ENCODE data around the gene GNL3L. TPM values are rescaled to one million over a fixed set of nuclear protein-coding genes. Genes with fewer than 3 reads are reported as not detected.
"Not testable (repeated sequence)": the region's sequence is repeated elsewhere in the genome, so short reads cannot be mapped to it uniquely, and the experiment has no call there.

Gene GNL3L
- total RNA-seq, 2 donors from 2014 or later: 14.2 to 17.6 TPM

DNA sequence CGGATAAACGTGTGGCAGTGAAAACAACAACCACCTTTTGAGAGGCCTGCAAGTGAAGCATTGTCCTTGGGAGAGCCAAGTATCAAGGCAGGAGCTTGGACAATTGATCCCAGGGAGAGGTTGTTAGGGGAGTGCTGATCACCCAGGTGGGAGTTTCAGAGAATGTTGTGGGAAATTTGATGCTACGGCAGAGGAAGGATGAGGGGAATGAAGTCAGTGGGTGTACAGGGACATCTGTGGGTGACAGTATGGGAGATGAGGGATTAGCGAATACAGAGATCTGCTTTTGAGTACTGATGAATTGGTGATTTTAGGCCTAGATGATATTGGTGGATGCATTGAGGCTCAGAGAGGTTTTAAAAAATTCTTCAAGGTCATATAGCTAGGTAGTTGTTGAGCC is 4.3 kb downstream of the GNL3L start:
- intact Hi-C loops (cut with DNase I): no loop called here
- 82 to 83% methylated on average over 4 of the region's 4 CpGs for WGBS, 2 donors
- H3K27ac ChIP-seq: no peak overlapping the region

DNA sequence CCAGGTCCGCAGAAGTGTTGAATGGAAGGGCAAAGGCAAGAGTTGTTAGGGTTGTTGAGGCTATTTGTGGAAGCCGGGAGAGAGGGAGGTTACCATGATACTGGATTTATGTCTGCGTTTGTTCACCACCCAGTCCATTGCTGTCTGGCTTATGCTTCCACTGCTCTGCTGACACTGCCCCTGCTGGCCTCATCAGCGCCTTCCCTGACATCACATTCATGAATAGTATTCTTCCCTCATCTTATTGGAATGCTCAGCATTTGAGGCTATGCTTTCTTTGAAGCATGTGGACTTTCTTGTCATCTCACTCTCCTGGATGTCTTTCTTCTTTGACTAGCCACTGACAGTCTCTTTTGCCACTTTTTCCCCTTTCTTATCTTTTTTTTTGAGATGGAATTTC is 10.3 kb downstream of the GNL3L start:
- Histone ChIP-seq H3K4me3 (no peak overlapping the region), H3K27ac (no peak overlapping the region), H3K9me3 (no peaks in the 10 kb centered on the region), H3K36me3 (replicated peaks in 1 of 2; ENCODE audit: insufficient read depth in 1 of 2, low read depth in 2 of 2) (peaks cover 0 to 7% of the 10 kb centered on the region in 2 donors), H3K27me3 (no peaks in the 10 kb centered on the region), H3K4me1 (no peaks in the 10 kb centered on the region)
- intact Hi-C loops (cut with DNase I): no loop called here
- TF ChIP-seq, protein P1, sequence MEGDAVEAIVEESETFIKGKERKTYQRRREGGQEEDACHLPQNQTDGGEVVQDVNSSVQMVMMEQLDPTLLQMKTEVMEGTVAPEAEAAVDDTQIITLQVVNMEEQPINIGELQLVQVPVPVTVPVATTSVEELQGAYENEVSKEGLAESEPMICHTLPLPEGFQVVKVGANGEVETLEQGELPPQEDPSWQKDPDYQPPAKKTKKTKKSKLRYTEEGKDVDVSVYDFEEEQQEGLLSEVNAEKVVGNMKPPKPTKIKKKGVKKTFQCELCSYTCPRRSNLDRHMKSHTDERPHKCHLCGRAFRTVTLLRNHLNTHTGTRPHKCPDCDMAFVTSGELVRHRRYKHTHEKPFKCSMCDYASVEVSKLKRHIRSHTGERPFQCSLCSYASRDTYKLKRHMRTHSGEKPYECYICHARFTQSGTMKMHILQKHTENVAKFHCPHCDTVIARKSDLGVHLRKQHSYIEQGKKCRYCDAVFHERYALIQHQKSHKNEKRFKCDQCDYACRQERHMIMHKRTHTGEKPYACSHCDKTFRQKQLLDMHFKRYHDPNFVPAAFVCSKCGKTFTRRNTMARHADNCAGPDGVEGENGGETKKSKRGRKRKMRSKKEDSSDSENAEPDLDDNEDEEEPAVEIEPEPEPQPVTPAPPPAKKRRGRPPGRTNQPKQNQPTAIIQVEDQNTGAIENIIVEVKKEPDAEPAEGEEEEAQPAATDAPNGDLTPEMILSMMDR (IDR thresholded peaks at IDR 0.05): no peak
- no peak for TF ChIP-seq POLR2A (IDR thresholded peaks at IDR 0.05)
- no peak for ATAC-seq
- DNase-seq: no peak
- 96 to 98% methylated on average over 3 to 4 of the region's 4 CpGs for WGBS, 2 donors

More for the DNA sequence above, 4.3 kb downstream of the GNL3L start:
- TF ChIP-seq, protein P1 (IDR thresholded peaks at IDR 0.05): no peak
- no peak for TF ChIP-seq POLR2A (IDR thresholded peaks at IDR 0.05)
- Histone ChIP-seq H3K36me3 (replicated peaks in 1 of 2; ENCODE audit: insufficient read depth in 1 of 2, low read depth in 2 of 2) (no peaks in the 10 kb centered on the region), H3K4me1 (peaks cover 17% of the 10 kb centered on the region), H3K27me3 (no peaks in the 10 kb centered on the region), H3K4me3 (no peak overlapping the region), H3K9me3 (no peaks in the 10 kb centered on the region)
- no peak for DNase-seq
- ATAC-seq: no peak

DNA sequence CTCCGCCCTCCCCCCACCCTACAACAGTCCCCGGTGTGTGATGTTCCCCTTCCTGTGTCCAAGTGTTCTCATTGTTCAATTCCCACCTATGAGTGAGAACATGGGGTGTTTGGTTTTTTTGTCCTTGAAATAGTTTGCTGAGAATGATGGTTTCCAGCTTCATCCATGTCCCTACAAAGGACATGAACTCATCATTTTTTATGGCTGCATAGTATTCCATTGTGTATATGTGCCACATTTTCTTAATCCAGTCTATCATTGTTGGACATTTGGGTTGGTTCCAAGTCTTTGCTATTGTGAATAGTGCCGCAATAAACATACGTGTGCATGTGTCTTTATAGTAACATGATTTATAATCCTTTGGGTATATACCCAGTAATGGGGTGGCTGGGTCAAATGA is 12.2 kb downstream of the GNL3L start:
- intact Hi-C loops (cut with DNase I); ATAC-seq; H3K4me1 ChIP-seq; H3K9me3 ChIP-seq; H3K27ac ChIP-seq; H3K4me3 ChIP-seq; H3K36me3 ChIP-seq (replicated peaks in 1 of 2; ENCODE audit: insufficient read depth in 1 of 2, low read depth in 2 of 2); H3K27me3 ChIP-seq; DNase-seq: not testable (repeated sequence)
- 100% methylated on average over 1 to 2 of the region's 4 CpGs for WGBS, 2 donors

DNA sequence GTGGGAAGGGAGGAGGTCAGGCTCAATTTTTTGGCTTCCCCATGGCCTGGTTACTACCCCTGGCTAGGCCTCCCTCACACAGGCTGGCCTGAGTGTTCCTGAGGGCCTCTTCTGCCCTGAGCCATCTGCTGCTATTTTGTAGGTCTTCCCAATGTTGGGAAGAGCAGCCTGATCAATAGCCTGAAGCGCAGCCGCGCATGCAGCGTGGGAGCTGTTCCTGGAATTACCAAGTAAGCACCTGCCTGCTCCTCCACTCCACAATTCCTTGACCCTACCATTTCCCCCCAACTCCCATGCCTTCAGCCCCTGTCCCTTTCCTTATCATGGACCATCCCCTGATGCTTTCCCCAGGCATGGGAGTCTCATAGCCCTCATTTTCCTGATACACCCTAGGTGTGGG is 20.8 kb downstream of the GNL3L start:
- 100% methylated on average over 1 of the region's 4 CpGs; no CpG with 5 or more reads in 1 of the 2 donors for WGBS, 2 donors
- no peaks in the 10 kb centered on the region for H3K27me3 ChIP-seq
- no peaks in the 10 kb centered on the region for H3K9me3 ChIP-seq
- TF ChIP-seq, protein P1 (IDR thresholded peaks at IDR 0.05): no peak
- no peak for ATAC-seq
- no peaks in the 10 kb centered on the region for H3K4me1 ChIP-seq
- H3K36me3 ChIP-seq (replicated peaks in 1 of 2; ENCODE audit: insufficient read depth in 1 of 2, low read depth in 2 of 2): peaks cover 0 to 13% of the 10 kb centered on the region in 2 donors
- intact Hi-C loops (cut with DNase I): no loop called here
- H3K27ac ChIP-seq: no peak overlapping the region
- no peak overlapping the region for H3K4me3 ChIP-seq
- DNase-seq: no peak

DNA sequence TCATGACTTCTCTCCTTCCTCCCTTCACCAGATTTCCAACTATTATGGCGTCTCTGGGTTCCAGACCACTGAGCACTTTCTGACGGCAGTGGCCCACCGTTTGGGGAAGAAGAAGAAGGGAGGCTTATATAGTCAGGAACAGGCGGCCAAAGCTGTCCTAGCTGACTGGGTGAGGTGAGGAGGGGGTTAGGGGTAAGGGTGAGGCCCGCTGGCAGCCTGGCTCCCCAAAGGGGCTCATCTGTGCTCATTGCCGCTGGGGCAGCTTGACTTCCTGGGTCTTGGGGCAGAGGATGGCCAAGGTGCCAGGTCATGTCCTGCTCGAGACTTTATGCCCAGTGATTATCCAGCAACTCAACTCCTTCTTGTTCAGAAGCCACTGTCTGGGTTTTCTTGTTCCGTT is 21.8 kb downstream of the GNL3L start:
- H3K9me3 ChIP-seq: no peaks in the 10 kb centered on the region
- WGBS, 2 donors: 91 to 100% methylated on average over 1 to 4 of the region's 8 CpGs
- no peak for DNase-seq
- no peak overlapping the region for H3K27ac ChIP-seq
- no peaks in the 10 kb centered on the region for H3K4me1 ChIP-seq
- H3K27me3 ChIP-seq: no peaks in the 10 kb centered on the region
- no peak for ATAC-seq
- intact Hi-C loops (cut with DNase I): no loop called here
- peaks cover 0 to 13% of the 10 kb centered on the region in 2 donors for H3K36me3 ChIP-seq (replicated peaks in 1 of 2; ENCODE audit: insufficient read depth in 1 of 2, low read depth in 2 of 2)
- H3K4me3 ChIP-seq: no peak overlapping the region
- TF ChIP-seq, protein P1 (IDR thresholded peaks at IDR 0.05): no peak
- TF ChIP-seq POLR2A (IDR thresholded peaks at IDR 0.05): no peak

DNA sequence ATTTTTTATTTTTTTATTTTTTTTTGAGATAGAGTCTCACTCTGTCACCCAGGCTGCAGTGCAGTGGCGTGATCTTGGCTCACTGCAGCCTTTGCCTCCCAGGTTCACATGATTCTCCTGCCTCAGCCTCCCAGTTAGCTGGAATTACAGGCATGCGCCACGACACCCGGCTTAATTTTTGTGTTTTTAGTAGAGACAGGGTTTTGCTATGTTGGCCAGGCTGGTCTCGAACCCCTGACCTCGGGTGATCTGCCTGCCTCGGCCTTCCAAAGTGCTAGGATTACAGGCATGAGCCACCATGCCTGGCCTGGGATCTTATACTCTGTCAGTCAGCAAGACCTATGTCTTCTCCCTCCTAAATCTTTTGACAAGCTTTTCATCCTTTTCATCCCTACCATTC is 25.0 kb downstream of the GNL3L start:
- H3K4me1 ChIP-seq; H3K4me3 ChIP-seq; intact Hi-C loops (cut with DNase I); H3K9me3 ChIP-seq; DNase-seq; ATAC-seq; H3K27ac ChIP-seq; H3K27me3 ChIP-seq: not testable (repeated sequence)
- H3K36me3 ChIP-seq (replicated peaks in 1 of 2; ENCODE audit: insufficient read depth in 1 of 2, low read depth in 2 of 2): peaks cover 0 to 13% of the 10 kb centered on the region in 2 donors
- 89 to 100% methylated on average over 5 to 7 of the region's 7 CpGs for WGBS, 2 donors

All from body of pancreas (tissue), 4 donors.